Spleen (tissue), 7 donors: ENCODE measurements around the gene MYT1.

Source experiments
- CTCF ChIP-seq, 11 experiments: fragments of 200-600 bp in 7 of 11; fragments of 450-650 bp in 4 of 11; sonication (generic) in 4 of 11; IDR thresholded peaks in 8 of 11; conservative IDR thresholded peaks in 3 of 11; 1 replicate in 7 of 11; 2 replicates in 4 of 11; pipeline versions ENCODE4 v1.4.0 to v1.8.0; 2016 to 2021; ENCODE audit warnings: antibody characterized with exemption in 11 of 11, inconsistent platforms in 4 of 11, mild to moderate bottlenecking in 1 of 11
- POLR2A ChIP-seq, 3 donors: fragments of 450-650 bp; IDR thresholded peaks; one replicate each; pipeline ENCODE4 v1.5.1; 2017; ENCODE audit warnings: antibody characterized with exemption in 3 of 3, mild to moderate bottlenecking in 1 of 3
- POLR2AphosphoS5 ChIP-seq, 3 donors: sonication (generic); formaldehyde crosslinking; IDR thresholded peaks; one replicate each; pipeline ENCODE4 v1.5.1; 2017; ENCODE audit warnings: antibody characterized with exemption in 3 of 3
- donor health status: DM: no; HTN: no; CAD: no; lungs with moderate emphysema.
- donor health status: DM: no; HTN: no; CAD: no.
- donor health status: DM: no; HTN: no; CAD: no.

GRCh38 chr20:64196309-64196708 is 32.1 kb downstream of the MYT1 start:
- TF ChIP-seq CTCF (IDR thresholded peaks at IDR 0.05 in 8 of 11, conservative IDR thresholded peaks at IDR 0.05 in 3 of 11) = no peak
- TF ChIP-seq POLR2A (IDR thresholded peaks at IDR 0.05) = no peak
- no peak for TF ChIP-seq POLR2AphosphoS5 (IDR thresholded peaks at IDR 0.05)
